Left ventricle myocardium inferior (tissue), 1 donor: ENCODE data around the gene NAALADL1. TPM values are rescaled to one million over a fixed set of nuclear protein-coding genes. Genes with fewer than 3 reads are reported as not detected.

Experiments used
- DNase-seq: peaks from one replicate; pipeline ENCODE4 v3.0.0-alpha.2; 2020
- H3K27ac ChIP-seq: fragments of 200-600 bp; replicated peaks from 2 replicates; pipeline ENCODE4 v1.8.0; 2021
- H3K27me3 ChIP-seq: fragments of 200-600 bp; 2 replicates; pipeline ENCODE4 v1.8.0; 2021; ENCODE audit warnings: low read depth
- H3K36me3 ChIP-seq: fragments of 200-600 bp; 2 replicates; pipeline ENCODE4 v1.8.0; 2021
- H3K4me1 ChIP-seq: fragments of 200-600 bp; 2 replicates; pipeline ENCODE4 v1.8.0; 2021
- H3K4me3 ChIP-seq: fragments of 200-600 bp; 2 replicates; pipeline ENCODE4 v1.8.0; 2021; ENCODE audit warnings: mild to moderate bottlenecking, moderate library complexity
- H3K9me3 ChIP-seq: fragments of 200-600 bp; replicated peaks from 2 replicates; pipeline ENCODE4 v1.8.0; 2021
- CTCF ChIP-seq: fragments of 200-600 bp; IDR thresholded peaks from 2 replicates; pipeline ENCODE4 v1.8.0; 2021; ENCODE audit warnings: antibody characterized with exemption, mild to moderate bottlenecking, borderline replicate concordance
- intact Hi-C: fragments of 100-400 bp; cut with micrococcal nuclease; formaldehyde crosslinking; loops from one replicate; pipeline ENCODE4 v1.11.0; 2022
- total RNA-seq: library from RNA; stranded (reverse); fragmentation: NEBNext Ultra II Directional; extraction: Animal tissue kit (Norgen Biotek cat#: 25700); gene quantifications from one replicate; pipeline ENCODE4 v1.2.1, GENCODE V29; 2021
- donor health status: DM: no; HTN: yes; CAD: no; lungs with severe emphysema.

The NAALADL1 gene
- total RNA-seq, 1 donor from 2014 or later = 4.8 TPM

GRCh38 chr11:65090628-65091027, 32.3 kb upstream of the NAALADL1 start:
- intact Hi-C loops = no loop called here
- no peaks in the 10 kb centered on the region for H3K27me3 ChIP-seq
- H3K36me3 ChIP-seq = peaks cover 43% of the 10 kb centered on the region
- no peak overlapping the region for H3K4me3 ChIP-seq
- TF ChIP-seq CTCF = no peak
- no peak overlapping the region for H3K27ac ChIP-seq
- no peak for DNase-seq
- peaks cover 3% of the 10 kb centered on the region for H3K4me1 ChIP-seq
- no peaks in the 10 kb centered on the region for H3K9me3 ChIP-seq

- Histone ChIP-seq H3K27me3 (no peaks in the 10 kb centered on the region), H3K4me3 (no peak overlapping the region), H3K4me1 (peaks cover 11% of the 10 kb centered on the region), H3K27ac (no peak overlapping the region), H3K9me3 (no peaks in the 10 kb centered on the region), H3K36me3 (peaks cover 46% of the 10 kb centered on the region)
- intact Hi-C loops = no loop called here
- DNase-seq = no peak
- no peak for TF ChIP-seq CTCF
These were observed 31.3 kb upstream of the NAALADL1 start for GRCh38 chr11:65089621-65090020.

- no peak for TF ChIP-seq CTCF
- intact Hi-C loops = no loop called here
- peaks cover 27% of the 10 kb centered on the region for H3K4me1 ChIP-seq
- no peaks in the 10 kb centered on the region for H3K9me3 ChIP-seq
- H3K27ac ChIP-seq = no peak overlapping the region
- DNase-seq = no peak
- H3K36me3 ChIP-seq = peaks cover 46% of the 10 kb centered on the region
- no peaks in the 10 kb centered on the region for H3K27me3 ChIP-seq
- no peak overlapping the region for H3K4me3 ChIP-seq
These were observed 29.5 kb upstream of the NAALADL1 start for GRCh38 chr11:65087827-65088226.

GRCh38 chr11:65087216-65087615, 28.9 kb upstream of the NAALADL1 start:
- no peak overlapping the region for H3K4me3 ChIP-seq
- H3K4me1 ChIP-seq = peaks cover 27% of the 10 kb centered on the region
- no peak for TF ChIP-seq CTCF
- H3K36me3 ChIP-seq = peaks cover 46% of the 10 kb centered on the region
- H3K27ac ChIP-seq = no peak overlapping the region
- intact Hi-C loops = no loop called here
- H3K9me3 ChIP-seq = no peaks in the 10 kb centered on the region
- H3K27me3 ChIP-seq = no peaks in the 10 kb centered on the region
- no peak for DNase-seq

GRCh38 chr11:65086809-65087208, 28.5 kb upstream of the NAALADL1 start:
- no peak for TF ChIP-seq CTCF
- Histone ChIP-seq H3K27me3 (no peaks in the 10 kb centered on the region), H3K4me1 (peaks cover 27% of the 10 kb centered on the region), H3K27ac (no peak overlapping the region), H3K9me3 (no peaks in the 10 kb centered on the region), H3K36me3 (peaks cover 46% of the 10 kb centered on the region), H3K4me3 (no peak overlapping the region)
- intact Hi-C loops = no loop called here
- DNase-seq = no peak

- intact Hi-C loops = no loop called here
- no peak for TF ChIP-seq CTCF
- Histone ChIP-seq H3K36me3 (peaks cover 46% of the 10 kb centered on the region), H3K27me3 (no peaks in the 10 kb centered on the region), H3K27ac (no peak overlapping the region), H3K4me3 (no peak overlapping the region), H3K9me3 (no peaks in the 10 kb centered on the region), H3K4me1 (peaks cover 27% of the 10 kb centered on the region)
- DNase-seq = no peak
These were observed 27.1 kb upstream of the NAALADL1 start for GRCh38 chr11:65085446-65085845.
